HEK293 (cell line): ENCODE data around the gene ZNF322.
A peak's percentile ranks its signal among the peaks of the same experiment; 100 is the strongest.

Experiments used
- BCL11A ChIP-seq: fragments of 450-650 bp; formaldehyde crosslinking; IDR thresholded peaks from 2 replicates; pipeline ENCODE4 v1.5.1; 2016; ENCODE audit warnings: low read depth, missing biosample characterization, missing genetic modification characterization
- GLI2 ChIP-seq: fragments of 450-650 bp; formaldehyde crosslinking; IDR thresholded peaks from 2 replicates; pipeline ENCODE4; 2017; ENCODE audit warnings: missing biosample characterization, missing genetic modification characterization, low read depth, borderline replicate concordance
- GLI4 ChIP-seq: fragments of 450-650 bp; formaldehyde crosslinking; IDR thresholded peaks from 2 replicates; pipeline ENCODE4 v1.5.1; 2016; ENCODE audit warnings: missing biosample characterization, missing genetic modification characterization
- HOXD13 ChIP-seq: sonication (generic); formaldehyde crosslinking; IDR thresholded peaks from 2 replicates; pipeline ENCODE4 v1.8.0; 2022; ENCODE audit warnings: missing genetic modification reagents, borderline replicate concordance
- KLF1 ChIP-seq: fragments of 450-650 bp; formaldehyde crosslinking; IDR thresholded peaks from 2 replicates; pipeline ENCODE4 v1.5.1; 2016; ENCODE audit warnings: missing biosample characterization, missing genetic modification characterization
- SCRT2 ChIP-seq: fragments of 450-650 bp; formaldehyde crosslinking; IDR thresholded peaks from 2 replicates; pipeline ENCODE4 v1.5.1; 2016; ENCODE audit warnings: missing biosample characterization, missing genetic modification characterization
- SP2 ChIP-seq: fragments of 450-650 bp; formaldehyde crosslinking; IDR thresholded peaks from 2 replicates; pipeline ENCODE4 v1.5.1; 2016; ENCODE audit warnings: missing biosample characterization, missing genetic modification characterization
- WT1 ChIP-seq: fragments of 450-650 bp; formaldehyde crosslinking; IDR thresholded peaks from 2 replicates; pipeline ENCODE4 v1.5.1; 2016; ENCODE audit warnings: missing biosample characterization, missing genetic modification characterization
- ZBTB8A ChIP-seq: fragments of 450-650 bp; formaldehyde crosslinking; IDR thresholded peaks from 2 replicates; pipeline ENCODE4 v1.5.1; 2016; ENCODE audit warnings: missing biosample characterization, missing genetic modification characterization
- ZFP69B ChIP-seq: fragments of 450-650 bp; formaldehyde crosslinking; IDR thresholded peaks from 2 replicates; pipeline ENCODE4 v1.5.1; 2016; ENCODE audit warnings: missing biosample characterization, missing genetic modification characterization
- ZNF155 ChIP-seq: fragments of 450-650 bp; formaldehyde crosslinking; IDR thresholded peaks from 2 replicates; pipeline ENCODE4 v1.5.1; 2016; ENCODE audit warnings: missing biosample characterization, missing genetic modification characterization
- ZNF16 ChIP-seq: fragments of 450-650 bp; formaldehyde crosslinking; IDR thresholded peaks from 2 replicates; pipeline ENCODE4 v1.5.1; 2016; ENCODE audit warnings: low read depth, missing biosample characterization, missing genetic modification characterization
- ZNF24 ChIP-seq: fragments of 450-650 bp; formaldehyde crosslinking; IDR thresholded peaks from 2 replicates; pipeline ENCODE4 v1.5.1; 2016; ENCODE audit warnings: missing biosample characterization, missing genetic modification characterization
- ZNF324 ChIP-seq: fragments of 450-650 bp; formaldehyde crosslinking; IDR thresholded peaks from 2 replicates; pipeline ENCODE4 v1.5.1; 2016; ENCODE audit warnings: missing biosample characterization, missing genetic modification characterization
- ZNF433 ChIP-seq: fragments of 450-650 bp; formaldehyde crosslinking; IDR thresholded peaks from 2 replicates; pipeline ENCODE4 v1.5.1; 2016; ENCODE audit warnings: missing biosample characterization, missing genetic modification characterization, low read depth
- ZNF521 ChIP-seq: fragments of 450-650 bp; formaldehyde crosslinking; IDR thresholded peaks from 2 replicates; pipeline ENCODE4 v1.5.1; 2017; ENCODE audit warnings: missing biosample characterization, mild to moderate bottlenecking, missing genetic modification characterization
- ZNF529 ChIP-seq: fragments of 450-650 bp; formaldehyde crosslinking; IDR thresholded peaks from 2 replicates; pipeline ENCODE4 v1.5.1; 2017; ENCODE audit warnings: missing genetic modification characterization, missing biosample characterization; ENCODE audit not compliant: insufficient replicate concordance
- ZNF600 ChIP-seq: fragments of 450-650 bp; formaldehyde crosslinking; IDR thresholded peaks from 2 replicates; pipeline ENCODE4 v1.5.1; 2016; ENCODE audit warnings: missing biosample characterization, missing genetic modification characterization
- ZNF610 ChIP-seq: fragments of 450-650 bp; formaldehyde crosslinking; IDR thresholded peaks from 2 replicates; pipeline ENCODE4 v1.5.1; 2016; ENCODE audit warnings: missing biosample characterization, missing genetic modification characterization, borderline replicate concordance
- ZNF621 ChIP-seq: fragments of 450-650 bp; formaldehyde crosslinking; IDR thresholded peaks from 2 replicates; pipeline ENCODE4 v1.5.1; 2017; ENCODE audit warnings: missing biosample characterization, missing genetic modification characterization
- ZNF623 ChIP-seq: fragments of 450-650 bp; formaldehyde crosslinking; IDR thresholded peaks from 2 replicates; pipeline ENCODE4 v1.5.1; 2016; ENCODE audit warnings: missing biosample characterization, missing genetic modification characterization
- ZNF624 ChIP-seq: fragments of 450-650 bp; formaldehyde crosslinking; IDR thresholded peaks from 2 replicates; pipeline ENCODE4 v1.5.1; 2017; ENCODE audit warnings: missing biosample characterization, missing genetic modification characterization
- ZNF658 ChIP-seq: fragments of 450-650 bp; formaldehyde crosslinking; IDR thresholded peaks from 2 replicates; pipeline ENCODE4; 2016; ENCODE audit warnings: missing biosample characterization, missing genetic modification characterization
- ZNF747 ChIP-seq: fragments of 450-650 bp; formaldehyde crosslinking; IDR thresholded peaks from 2 replicates; pipeline ENCODE4 v1.5.1; 2016; ENCODE audit warnings: missing biosample characterization, missing genetic modification characterization
- ZSCAN23 ChIP-seq: fragments of 450-650 bp; formaldehyde crosslinking; IDR thresholded peaks from 2 replicates; pipeline ENCODE4 v1.5.1; 2016; ENCODE audit warnings: missing biosample characterization, missing genetic modification characterization
- TF ChIP-seq, protein P1 (sequence below): sonication (generic); formaldehyde crosslinking; IDR thresholded peaks from 2 replicates; pipeline ENCODE4 v1.8.1; 2022; ENCODE audit warnings: mild to moderate bottlenecking, moderate library complexity, missing genetic modification reagents
- TF ChIP-seq, protein P2 (sequence below): fragments of 450-650 bp; formaldehyde crosslinking; IDR thresholded peaks from 2 replicates; pipeline ENCODE4 v1.5.1; 2017; ENCODE audit warnings: missing biosample characterization, mild to moderate bottlenecking, missing genetic modification characterization, moderate library complexity
- TF ChIP-seq, protein P3 (sequence below): fragments of 450-650 bp; formaldehyde crosslinking; IDR thresholded peaks from 2 replicates; pipeline ENCODE4; 2016; ENCODE audit warnings: missing biosample characterization, missing genetic modification characterization
- TF ChIP-seq, protein P4 (sequence below): fragments of 450-650 bp; formaldehyde crosslinking; IDR thresholded peaks from 2 replicates; pipeline ENCODE4 v1.5.1; 2016; ENCODE audit warnings: missing biosample characterization, missing genetic modification characterization
- TF ChIP-seq, protein P5 (sequence below): fragments of 450-650 bp; formaldehyde crosslinking; IDR thresholded peaks from 2 replicates; pipeline ENCODE4 v1.5.1; 2016; ENCODE audit warnings: missing biosample characterization, missing genetic modification characterization, borderline replicate concordance
- TF ChIP-seq, protein P6 (sequence below): fragments of 450-650 bp; formaldehyde crosslinking; IDR thresholded peaks from 2 replicates; pipeline ENCODE4 v1.5.1; 2016; ENCODE audit warnings: missing biosample characterization, missing genetic modification characterization
- TF ChIP-seq, protein P7 (sequence below): fragments of 450-650 bp; formaldehyde crosslinking; IDR thresholded peaks from 2 replicates; pipeline ENCODE4 v1.5.1; 2016; ENCODE audit warnings: missing biosample characterization, missing genetic modification characterization

The ZNF322 gene

DNA sequence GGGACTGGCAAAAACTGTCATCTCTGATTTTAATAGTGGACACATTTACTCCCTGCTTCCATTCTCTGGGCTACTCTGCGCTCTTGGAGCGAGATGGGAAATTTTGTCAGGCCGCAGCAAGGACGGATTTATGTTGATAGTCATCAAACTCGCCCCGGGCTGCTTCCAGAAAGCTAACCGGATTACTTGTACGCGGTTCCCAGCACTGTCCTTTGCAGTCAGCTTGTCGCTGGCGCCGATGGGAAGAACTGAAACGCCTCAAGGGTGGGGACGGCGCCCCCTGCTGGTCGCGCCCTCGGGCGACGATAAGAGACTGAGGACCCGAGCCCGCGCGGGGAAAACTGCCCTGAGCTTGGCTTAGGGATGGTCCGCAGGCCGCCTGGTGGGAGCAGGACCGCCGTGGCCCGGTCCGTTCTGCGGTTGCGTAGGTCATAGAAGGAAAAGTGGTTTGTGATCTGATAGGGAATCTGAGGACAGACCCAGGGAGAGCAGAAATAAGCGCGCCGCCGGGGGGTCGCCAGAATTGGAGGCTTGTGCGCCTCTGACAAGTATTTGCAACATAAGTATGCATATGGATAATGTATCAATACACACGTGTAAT lies 63.8 kb downstream of the ZNF322 start (continued):
- TF ChIP-seq, protein P1, sequence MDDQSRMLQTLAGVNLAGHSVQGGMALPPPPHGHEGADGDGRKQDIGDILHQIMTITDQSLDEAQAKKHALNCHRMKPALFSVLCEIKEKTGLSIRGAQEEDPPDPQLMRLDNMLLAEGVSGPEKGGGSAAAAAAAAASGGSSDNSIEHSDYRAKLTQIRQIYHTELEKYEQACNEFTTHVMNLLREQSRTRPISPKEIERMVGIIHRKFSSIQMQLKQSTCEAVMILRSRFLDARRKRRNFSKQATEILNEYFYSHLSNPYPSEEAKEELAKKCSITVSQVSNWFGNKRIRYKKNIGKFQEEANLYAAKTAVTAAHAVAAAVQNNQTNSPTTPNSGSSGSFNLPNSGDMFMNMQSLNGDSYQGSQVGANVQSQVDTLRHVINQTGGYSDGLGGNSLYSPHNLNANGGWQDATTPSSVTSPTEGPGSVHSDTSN (CRISPR knock-in tag), result peak; percentile 80; the same call in 1 of the 2 replicates
- TF ChIP-seq, protein P2, sequence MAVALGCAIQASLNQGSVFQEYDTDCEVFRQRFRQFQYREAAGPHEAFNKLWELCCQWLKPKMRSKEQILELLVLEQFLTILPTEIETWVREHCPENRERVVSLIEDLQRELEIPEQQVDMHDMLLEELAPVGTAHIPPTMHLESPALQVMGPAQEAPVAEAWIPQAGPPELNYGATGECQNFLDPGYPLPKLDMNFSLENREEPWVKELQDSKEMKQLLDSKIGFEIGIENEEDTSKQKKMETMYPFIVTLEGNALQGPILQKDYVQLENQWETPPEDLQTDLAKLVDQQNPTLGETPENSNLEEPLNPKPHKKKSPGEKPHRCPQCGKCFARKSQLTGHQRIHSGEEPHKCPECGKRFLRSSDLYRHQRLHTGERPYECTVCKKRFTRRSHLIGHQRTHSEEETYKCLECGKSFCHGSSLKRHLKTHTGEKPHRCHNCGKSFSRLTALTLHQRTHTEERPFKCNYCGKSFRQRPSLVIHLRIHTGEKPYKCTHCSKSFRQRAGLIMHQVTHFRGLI (tag by site-specific recombination), result no peak
- TF ChIP-seq ZNF610 (tag by site-specific recombination) (0 out of 2 replicates have a peak, but pooled peaks have one; percentile 16), HOXD13 (no peak), ZNF747 (tag by site-specific recombination) (no peak), ZNF623 (tag by site-specific recombination) (no peak; the same call in 1 of the 2 replicates), ZNF621 (no peak), ZNF529 (tag by site-specific recombination) (no peak), KLF1 (no peak), ZNF155 (tag by site-specific recombination) (no peak), ZBTB8A (tag by site-specific recombination) (peak; percentile 22; the same call in 1 of the 2 replicates), ZNF521 (tag by site-specific recombination) (no peak), SCRT2 (no peak), WT1 (no peak), ZSCAN23 (tag by site-specific recombination) (no peak), ZNF24 (tag by site-specific recombination) (peak; percentile 79), ZNF600 (tag by site-specific recombination) (peak; percentile 83), ZNF16 (no peak), ZFP69B (no peak), ZNF324 (peak; percentile 30), ZNF624 (no peak), BCL11A (peak; percentile 68; the same call in 1 of the 2 replicates), GLI2 (tag by site-specific recombination) (no peak), GLI4 (tag by site-specific recombination) (no peak), ZNF433 (tag by site-specific recombination) (no peak), SP2 (tag by site-specific recombination) (peak; percentile 23; the same call in 1 of the 2 replicates), ZNF658 (no peak)
- TF ChIP-seq, protein P3, sequence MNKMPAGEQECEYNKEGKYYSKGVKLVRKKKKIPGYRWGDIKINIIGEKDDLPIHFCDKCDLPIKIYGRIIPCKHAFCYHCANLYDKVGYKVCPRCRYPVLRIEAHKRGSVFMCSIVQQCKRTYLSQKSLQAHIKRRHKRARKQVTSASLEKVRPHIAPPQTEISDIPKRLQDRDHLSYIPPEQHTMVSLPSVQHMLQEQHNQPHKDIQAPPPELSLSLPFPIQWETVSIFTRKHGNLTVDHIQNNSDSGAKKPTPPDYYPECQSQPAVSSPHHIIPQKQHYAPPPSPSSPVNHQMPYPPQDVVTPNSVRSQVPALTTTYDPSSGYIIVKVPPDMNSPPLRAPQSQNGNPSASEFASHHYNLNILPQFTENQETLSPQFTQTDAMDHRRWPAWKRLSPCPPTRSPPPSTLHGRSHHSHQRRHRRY (tag by site-specific recombination), result no peak
- TF ChIP-seq, protein P4, sequence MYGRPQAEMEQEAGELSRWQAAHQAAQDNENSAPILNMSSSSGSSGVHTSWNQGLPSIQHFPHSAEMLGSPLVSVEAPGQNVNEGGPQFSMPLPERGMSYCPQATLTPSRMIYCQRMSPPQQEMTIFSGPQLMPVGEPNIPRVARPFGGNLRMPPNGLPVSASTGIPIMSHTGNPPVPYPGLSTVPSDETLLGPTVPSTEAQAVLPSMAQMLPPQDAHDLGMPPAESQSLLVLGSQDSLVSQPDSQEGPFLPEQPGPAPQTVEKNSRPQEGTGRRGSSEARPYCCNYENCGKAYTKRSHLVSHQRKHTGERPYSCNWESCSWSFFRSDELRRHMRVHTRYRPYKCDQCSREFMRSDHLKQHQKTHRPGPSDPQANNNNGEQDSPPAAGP (tag by site-specific recombination), result peak; percentile 57; the same call in 1 of the 2 replicates
- TF ChIP-seq, protein P5, sequence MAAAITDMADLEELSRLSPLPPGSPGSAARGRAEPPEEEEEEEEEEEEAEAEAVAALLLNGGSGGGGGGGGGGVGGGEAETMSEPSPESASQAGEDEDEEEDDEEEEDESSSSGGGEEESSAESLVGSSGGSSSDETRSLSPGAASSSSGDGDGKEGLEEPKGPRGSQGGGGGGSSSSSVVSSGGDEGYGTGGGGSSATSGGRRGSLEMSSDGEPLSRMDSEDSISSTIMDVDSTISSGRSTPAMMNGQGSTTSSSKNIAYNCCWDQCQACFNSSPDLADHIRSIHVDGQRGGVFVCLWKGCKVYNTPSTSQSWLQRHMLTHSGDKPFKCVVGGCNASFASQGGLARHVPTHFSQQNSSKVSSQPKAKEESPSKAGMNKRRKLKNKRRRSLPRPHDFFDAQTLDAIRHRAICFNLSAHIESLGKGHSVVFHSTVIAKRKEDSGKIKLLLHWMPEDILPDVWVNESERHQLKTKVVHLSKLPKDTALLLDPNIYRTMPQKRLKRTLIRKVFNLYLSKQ, result no peak
- TF ChIP-seq, protein P6, sequence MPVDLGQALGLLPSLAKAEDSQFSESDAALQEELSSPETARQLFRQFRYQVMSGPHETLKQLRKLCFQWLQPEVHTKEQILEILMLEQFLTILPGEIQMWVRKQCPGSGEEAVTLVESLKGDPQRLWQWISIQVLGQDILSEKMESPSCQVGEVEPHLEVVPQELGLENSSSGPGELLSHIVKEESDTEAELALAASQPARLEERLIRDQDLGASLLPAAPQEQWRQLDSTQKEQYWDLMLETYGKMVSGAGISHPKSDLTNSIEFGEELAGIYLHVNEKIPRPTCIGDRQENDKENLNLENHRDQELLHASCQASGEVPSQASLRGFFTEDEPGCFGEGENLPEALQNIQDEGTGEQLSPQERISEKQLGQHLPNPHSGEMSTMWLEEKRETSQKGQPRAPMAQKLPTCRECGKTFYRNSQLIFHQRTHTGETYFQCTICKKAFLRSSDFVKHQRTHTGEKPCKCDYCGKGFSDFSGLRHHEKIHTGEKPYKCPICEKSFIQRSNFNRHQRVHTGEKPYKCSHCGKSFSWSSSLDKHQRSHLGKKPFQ (tag by site-specific recombination), result no peak
- TF ChIP-seq, protein P7, sequence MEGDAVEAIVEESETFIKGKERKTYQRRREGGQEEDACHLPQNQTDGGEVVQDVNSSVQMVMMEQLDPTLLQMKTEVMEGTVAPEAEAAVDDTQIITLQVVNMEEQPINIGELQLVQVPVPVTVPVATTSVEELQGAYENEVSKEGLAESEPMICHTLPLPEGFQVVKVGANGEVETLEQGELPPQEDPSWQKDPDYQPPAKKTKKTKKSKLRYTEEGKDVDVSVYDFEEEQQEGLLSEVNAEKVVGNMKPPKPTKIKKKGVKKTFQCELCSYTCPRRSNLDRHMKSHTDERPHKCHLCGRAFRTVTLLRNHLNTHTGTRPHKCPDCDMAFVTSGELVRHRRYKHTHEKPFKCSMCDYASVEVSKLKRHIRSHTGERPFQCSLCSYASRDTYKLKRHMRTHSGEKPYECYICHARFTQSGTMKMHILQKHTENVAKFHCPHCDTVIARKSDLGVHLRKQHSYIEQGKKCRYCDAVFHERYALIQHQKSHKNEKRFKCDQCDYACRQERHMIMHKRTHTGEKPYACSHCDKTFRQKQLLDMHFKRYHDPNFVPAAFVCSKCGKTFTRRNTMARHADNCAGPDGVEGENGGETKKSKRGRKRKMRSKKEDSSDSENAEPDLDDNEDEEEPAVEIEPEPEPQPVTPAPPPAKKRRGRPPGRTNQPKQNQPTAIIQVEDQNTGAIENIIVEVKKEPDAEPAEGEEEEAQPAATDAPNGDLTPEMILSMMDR (tag by site-specific recombination), result peak; percentile 94
